GM04504 (cell line): ENCODE results near the gene NUDT1.

ENCODE experiments used
- DNase-seq: peaks from one replicate; pipeline ENCODE4 v3.0.0-alpha.2; 2012; ENCODE audit warnings: low read depth

NUDT1 gene

GRCh38 chr7:2269991-2270460 lies 28.0 kb downstream of the NUDT1 start:
- DNase-seq, result no peak

DNA sequence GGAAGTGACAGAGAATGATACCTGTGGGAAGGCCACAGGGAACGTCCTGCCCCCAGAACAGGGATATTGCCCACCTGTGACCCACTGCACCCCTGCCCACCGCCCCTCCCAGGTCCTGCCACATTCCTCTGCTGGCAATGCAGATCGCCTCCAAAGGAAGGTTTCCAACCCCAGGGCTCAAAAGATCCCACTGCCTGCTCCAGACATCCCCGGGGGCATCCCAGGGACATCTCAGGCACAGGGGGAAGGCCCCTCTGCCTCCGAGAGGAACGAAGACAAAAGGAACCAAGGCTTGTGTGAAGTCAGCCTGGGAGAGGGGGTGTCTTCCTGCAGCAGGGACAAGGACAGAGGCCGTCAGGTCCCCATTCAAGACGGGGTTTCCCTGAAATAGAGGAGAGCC lies 28.5 kb downstream of the NUDT1 start:
- no peak for DNase-seq

DNA sequence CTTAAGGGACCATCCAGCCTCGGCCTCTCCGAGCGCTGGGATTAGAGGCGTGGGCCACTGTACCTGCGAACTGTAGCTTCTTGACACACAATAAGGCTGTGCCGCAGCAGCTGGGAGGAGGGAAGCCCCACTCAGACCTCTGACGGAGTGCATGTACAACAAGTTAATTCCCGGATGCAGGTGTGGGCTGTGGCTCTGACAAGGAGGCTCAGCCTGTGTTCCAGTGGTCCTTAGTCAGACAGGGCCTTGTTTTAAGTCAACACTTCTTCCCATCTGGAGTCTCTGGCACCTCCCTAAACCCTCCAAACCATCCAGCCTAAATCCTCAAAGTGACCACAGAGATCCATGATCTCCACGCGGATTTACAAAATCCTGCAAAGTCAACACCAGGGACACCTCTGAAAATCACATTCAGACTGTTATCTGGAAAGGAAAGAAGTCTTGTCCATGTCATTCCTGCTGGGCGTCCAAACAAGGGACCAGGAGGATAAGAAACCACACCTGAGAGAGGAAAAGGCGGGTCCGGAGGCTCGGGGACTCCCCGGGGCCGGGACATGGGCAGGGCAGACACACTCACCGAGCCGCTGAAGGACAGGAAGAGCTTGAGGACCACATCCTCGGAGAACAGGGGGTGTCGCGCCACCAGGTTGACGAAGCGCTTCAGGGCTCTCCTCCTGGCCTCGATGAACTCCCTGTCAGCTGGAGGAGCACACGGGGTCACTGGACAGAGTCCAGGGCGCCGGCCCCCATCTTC lies 29.4 kb downstream of the NUDT1 start:
- DNase-seq, result no peak

- DNase-seq, result no peak
Observed at GRCh38 chr7:2272031-2272430, 30.0 kb downstream of the NUDT1 start.

GRCh38 chr7:2273866-2274265 lies 31.8 kb downstream of the NUDT1 start:
- no peak for DNase-seq

GRCh38 chr7:2274666-2275065 lies 32.6 kb downstream of the NUDT1 start:
- no peak for DNase-seq

- no peak for DNase-seq
Observed at GRCh38 chr7:2275101-2275500, 33.1 kb downstream of the NUDT1 start.

GRCh38 chr7:2276107-2276506 lies 34.1 kb downstream of the NUDT1 start:
- no peak for DNase-seq

DNA sequence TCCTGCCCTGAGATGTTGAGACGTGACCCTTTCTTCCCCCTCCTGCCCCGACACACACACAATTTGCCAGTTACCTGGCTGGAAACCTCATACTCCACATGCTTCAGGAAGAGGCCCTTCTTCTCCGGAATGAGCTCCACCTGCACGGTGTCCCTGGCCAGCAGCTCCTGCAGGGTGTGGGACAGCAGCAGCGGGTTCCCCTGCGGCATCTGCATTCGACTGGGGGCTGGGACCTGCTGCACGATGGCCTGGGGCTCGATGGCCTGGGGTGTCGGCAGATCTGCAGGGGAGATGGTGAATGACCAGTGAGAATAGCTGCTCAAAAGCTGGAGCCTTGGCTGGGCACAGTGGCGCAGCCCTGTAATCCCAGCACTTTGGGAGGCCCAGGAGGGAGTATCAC lies 36.0 kb downstream of the NUDT1 start:
- no peak for DNase-seq

- no peak for DNase-seq
Observed at GRCh38 chr7:2279896-2280295, 37.9 kb downstream of the NUDT1 start.

- DNase-seq, result no peak
Observed at GRCh38 chr7:2280424-2280823, 38.4 kb downstream of the NUDT1 start.

- no peak for DNase-seq
Observed at GRCh38 chr7:2281541-2281940, 39.5 kb downstream of the NUDT1 start.

- no peak for DNase-seq
Observed at GRCh38 chr7:2282185-2282751, 40.2 kb downstream of the NUDT1 start.

DNA sequence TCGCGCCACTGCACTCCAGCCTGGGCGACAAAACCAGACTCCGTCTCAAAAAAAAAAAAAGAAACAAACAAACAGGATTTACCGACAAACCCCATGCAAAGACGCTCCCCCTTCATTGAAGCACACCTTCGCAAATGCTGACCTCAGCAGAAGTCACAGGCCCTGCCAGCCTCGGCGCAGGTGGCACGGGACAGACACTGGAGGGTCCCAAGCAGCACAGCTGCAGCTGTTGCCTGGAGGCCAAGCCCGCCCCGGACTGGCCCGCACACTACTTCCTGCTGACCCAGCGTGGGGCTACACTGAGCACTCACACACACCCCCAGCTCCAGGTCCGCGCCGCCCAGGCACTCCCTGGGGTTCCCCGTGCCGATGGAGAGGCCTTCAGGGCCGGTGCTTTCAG lies 41.0 kb downstream of the NUDT1 start:
- DNase-seq, result no peak

- DNase-seq, result no peak
Observed at GRCh38 chr7:2287745-2288144, 45.7 kb downstream of the NUDT1 start.

DNA sequence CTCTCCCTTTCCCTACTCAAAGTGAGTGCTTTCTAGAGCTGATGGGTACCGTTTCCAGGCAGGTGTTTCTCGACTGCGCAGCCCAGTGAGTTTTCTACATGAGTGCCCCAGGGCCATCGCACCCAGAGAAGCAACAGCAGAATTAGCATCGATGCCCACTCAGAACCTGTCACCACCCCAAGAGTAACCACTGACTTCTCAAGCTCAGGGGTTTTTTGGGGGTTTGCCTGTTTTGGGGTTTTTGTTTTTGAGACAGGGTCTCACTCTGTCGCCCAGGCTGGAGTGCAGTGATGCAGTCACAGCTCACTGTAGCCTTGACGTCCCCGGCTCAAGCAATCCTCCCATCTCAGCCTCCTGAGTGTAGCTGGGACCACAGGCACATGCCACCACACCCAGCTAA lies 46.5 kb downstream of the NUDT1 start:
- DNase-seq, result no peak

DNA sequence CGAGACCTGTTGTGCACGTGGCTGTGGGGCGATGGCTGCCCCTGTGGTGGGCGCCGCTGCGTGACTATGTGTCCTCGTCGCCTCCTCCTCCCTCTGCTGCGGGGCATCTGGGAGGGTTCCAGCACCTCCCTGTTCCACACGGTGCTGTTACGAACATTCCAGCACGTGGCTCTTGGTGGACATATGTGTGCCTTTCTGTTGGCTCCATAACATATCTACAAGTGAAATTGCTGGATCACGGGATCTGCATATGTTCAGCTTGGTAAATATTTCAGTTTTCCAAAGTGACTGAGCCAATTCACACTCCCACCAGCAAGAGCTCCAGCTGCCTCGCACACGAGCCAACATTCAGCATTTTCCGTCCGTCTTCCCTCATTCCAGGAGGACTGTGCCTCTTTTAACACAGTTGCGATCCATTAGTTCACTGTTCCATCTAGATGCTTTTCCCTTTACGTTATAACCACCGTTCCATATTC lies 47.1 kb downstream of the NUDT1 start:
- DNase-seq, result no peak

GRCh38 chr7:2289621-2290020 lies 47.6 kb downstream of the NUDT1 start:
- DNase-seq, result no peak

DNA sequence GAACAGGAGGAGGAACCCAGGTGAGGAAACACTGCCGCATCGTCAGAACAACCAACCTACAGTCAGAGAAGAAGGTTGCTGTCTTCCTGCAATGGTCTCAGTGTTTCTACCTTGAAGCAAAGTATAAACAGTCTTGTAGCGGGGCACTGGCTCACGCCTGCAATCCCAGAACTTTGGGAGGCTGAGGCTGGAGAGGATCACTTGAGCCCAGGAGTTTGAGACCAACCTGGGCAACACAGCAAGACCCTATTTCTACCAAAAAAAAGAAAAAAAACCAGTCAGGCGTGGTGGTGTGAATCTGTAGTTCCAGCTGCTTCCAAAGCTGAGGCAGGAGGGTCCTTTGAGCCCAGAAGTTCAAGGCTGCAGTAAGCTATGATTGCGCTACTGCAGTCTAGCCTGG lies 48.9 kb downstream of the NUDT1 start:
- DNase-seq, result no peak

GRCh38 chr7:2295936-2296620 lies 54.1 kb downstream of the NUDT1 start:
- DNase-seq, result no peak

- no peak for DNase-seq
Observed at GRCh38 chr7:2296832-2297231, 54.8 kb downstream of the NUDT1 start.

DNA sequence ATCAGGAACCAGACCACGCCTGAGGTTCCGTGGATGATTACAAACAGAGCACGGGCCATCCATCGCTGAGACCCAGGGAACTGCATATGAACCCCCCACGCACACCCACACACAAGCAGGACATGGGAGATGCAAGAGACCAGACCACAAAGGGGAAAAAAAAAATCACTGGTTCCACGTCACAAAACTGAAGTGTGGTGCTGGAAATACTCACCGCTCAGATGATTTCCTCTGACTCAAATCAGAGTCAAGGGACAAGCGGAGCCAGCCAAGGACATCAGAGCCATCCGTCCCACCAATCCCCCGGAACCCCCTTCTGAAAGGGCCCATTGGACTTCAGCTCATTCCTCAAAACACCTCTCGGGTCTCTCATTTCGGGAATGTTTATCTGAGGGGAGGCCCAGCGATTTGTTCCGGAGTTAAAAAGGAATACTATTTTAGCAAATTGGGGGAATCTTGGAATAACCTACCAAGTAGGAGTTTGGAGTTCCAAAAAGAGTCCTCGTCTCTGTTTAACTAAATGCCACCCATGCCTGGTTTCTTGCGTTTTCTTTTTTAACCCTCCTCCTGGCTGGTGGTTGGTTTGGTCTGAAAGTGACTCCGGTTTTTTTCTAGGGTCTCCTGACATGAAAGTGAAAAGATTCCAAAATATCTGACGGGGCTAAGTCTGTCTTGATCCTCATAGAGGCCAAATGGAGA lies 57.3 kb downstream of the NUDT1 start:
- peak; percentile 82 for DNase-seq
